Calu3 (cell line): Measurements from ENCODE around the gene ITPKB. TPM values are rescaled to one million over a fixed set of nuclear protein-coding genes. Genes with fewer than 3 reads are reported as not detected.
A peak's percentile ranks its signal among the peaks of the same experiment; 100 is the strongest.

Source experiments
- BruUV-seq: library from RNA; stranded (reverse); fragments of 400-500 nt; replicated peaks from 2 replicates; lab custom pipeline; 2021; lab: Mats Ljungman, UMichigan
- CTCF ChIA-PET: fragments of 300-600 bp; sonication (Branson Sonifier 250); formaldehyde crosslinking; loops from one replicate; lab custom pipeline; 2022; ENCODE audit warnings: antibody characterized with exemption; lab: Charles Lee
- DNase-seq: peaks from one replicate; pipeline ENCODE4 v3.0.0; 2022
- H3K27ac Mint-ChIP-seq: one replicate; pipeline ENCODE4 v1.8.0; 2022; ENCODE audit warnings: mixed read lengths; ENCODE audit not compliant: unreplicated experiment
- H3K27me3 Mint-ChIP-seq: one replicate; pipeline ENCODE4 v1.8.0; 2022; ENCODE audit warnings: mixed read lengths; ENCODE audit not compliant: unreplicated experiment
- H3K36me3 Mint-ChIP-seq: one replicate; pipeline ENCODE4 v1.8.0; 2022; ENCODE audit warnings: mild to moderate bottlenecking, moderate library complexity, mixed read lengths; ENCODE audit not compliant: insufficient read depth, unreplicated experiment
- H3K4me1 Mint-ChIP-seq: one replicate; pipeline ENCODE4 v1.8.0; 2022; ENCODE audit warnings: mild to moderate bottlenecking, low read depth, mixed read lengths; ENCODE audit not compliant: unreplicated experiment
- H3K4me3 Mint-ChIP-seq: one replicate; pipeline ENCODE4 v1.8.0; 2022; ENCODE audit warnings: mild to moderate bottlenecking, low read depth, moderate library complexity, mixed read lengths; ENCODE audit not compliant: unreplicated experiment
- H3K9me3 Mint-ChIP-seq: one replicate; pipeline ENCODE4 v1.8.0; 2022; ENCODE audit warnings: low read depth, mixed read lengths; ENCODE audit not compliant: unreplicated experiment
- intact Hi-C: fragments of 100-400 bp; cut with micrococcal nuclease; formaldehyde crosslinking; loops from one replicate; pipeline ENCODE4 v1.10.0; 2022; ENCODE audit not compliant: unreplicated experiment
- total RNA-seq: library from RNA; stranded (reverse); gene quantifications from 2 replicates; pipeline ENCODE4 v1.2.3, GENCODE V29; 2022
- TF ChIP-seq, protein P1 (sequence below): fragments of 200-600 bp; IDR thresholded peaks from one replicate; pipeline ENCODE4 v1.8.0; 2022; ENCODE audit warnings: antibody characterized with exemption; ENCODE audit not compliant: unreplicated experiment

ITPKB gene
- total RNA-seq, 1 experiment from 2014 or later = 11.8 TPM

GRCh38 chr1:226738421-226738994 is 574 bp downstream of the ITPKB start:
- Mint-ChIP-seq H3K36me3 (peaks cover 21% of the 10 kb centered on the region), H3K27me3 (no peaks in the 10 kb centered on the region), H3K4me1 (no peaks in the 10 kb centered on the region), H3K9me3 (peaks cover 2% of the 10 kb centered on the region), H3K27ac (peak overlapping the region; percentile 20), H3K4me3 (peak overlapping the region; percentile 70)
- intact Hi-C loops = loop anchor here (2.0 kb wide), 1 partner anchor 16 kb away; no protein-coding TSS in a partner anchor
- BruUV-seq = no TSS peak
- DNase-seq = peak; percentile 50
- CTCF ChIA-PET = interaction anchor here (0.6 kb wide), 2 partner anchors 87 to 599 kb away, joined by 6 to 7 read pairs; no protein-coding TSS in a partner anchor
- TF ChIP-seq, protein P1, sequence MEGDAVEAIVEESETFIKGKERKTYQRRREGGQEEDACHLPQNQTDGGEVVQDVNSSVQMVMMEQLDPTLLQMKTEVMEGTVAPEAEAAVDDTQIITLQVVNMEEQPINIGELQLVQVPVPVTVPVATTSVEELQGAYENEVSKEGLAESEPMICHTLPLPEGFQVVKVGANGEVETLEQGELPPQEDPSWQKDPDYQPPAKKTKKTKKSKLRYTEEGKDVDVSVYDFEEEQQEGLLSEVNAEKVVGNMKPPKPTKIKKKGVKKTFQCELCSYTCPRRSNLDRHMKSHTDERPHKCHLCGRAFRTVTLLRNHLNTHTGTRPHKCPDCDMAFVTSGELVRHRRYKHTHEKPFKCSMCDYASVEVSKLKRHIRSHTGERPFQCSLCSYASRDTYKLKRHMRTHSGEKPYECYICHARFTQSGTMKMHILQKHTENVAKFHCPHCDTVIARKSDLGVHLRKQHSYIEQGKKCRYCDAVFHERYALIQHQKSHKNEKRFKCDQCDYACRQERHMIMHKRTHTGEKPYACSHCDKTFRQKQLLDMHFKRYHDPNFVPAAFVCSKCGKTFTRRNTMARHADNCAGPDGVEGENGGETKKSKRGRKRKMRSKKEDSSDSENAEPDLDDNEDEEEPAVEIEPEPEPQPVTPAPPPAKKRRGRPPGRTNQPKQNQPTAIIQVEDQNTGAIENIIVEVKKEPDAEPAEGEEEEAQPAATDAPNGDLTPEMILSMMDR = no peak

- CTCF ChIA-PET = no interaction called here
- Mint-ChIP-seq H3K4me3 (peak overlapping the region; percentile 70), H3K27ac (peak overlapping the region; percentile 20), H3K4me1 (no peaks in the 10 kb centered on the region), H3K27me3 (no peaks in the 10 kb centered on the region), H3K9me3 (no peaks in the 10 kb centered on the region), H3K36me3 (peaks cover 21% of the 10 kb centered on the region)
- TF ChIP-seq, protein P1 = no peak
- peak; percentile 50 for DNase-seq
- no TSS peak for BruUV-seq
- intact Hi-C loops = loop anchor here (2.0 kb wide), 1 partner anchor 15 kb away; no protein-coding TSS in a partner anchor
These were observed 1.2 kb downstream of the ITPKB start for GRCh38 chr1:226737819-226738420.

GRCh38 chr1:226736908-226737818 is 1.9 kb downstream of the ITPKB start:
- intact Hi-C loops = no loop called here
- Mint-ChIP-seq H3K4me1 (no peaks in the 10 kb centered on the region), H3K36me3 (peaks cover 21% of the 10 kb centered on the region), H3K9me3 (no peaks in the 10 kb centered on the region), H3K4me3 (peak overlapping the region; percentile 70), H3K27ac (peak overlapping the region; percentile 20), H3K27me3 (no peaks in the 10 kb centered on the region)
- CTCF ChIA-PET = interaction anchor here (0.5 kb wide), 1 partner anchor 59 kb away, joined by 7 read pairs; no protein-coding TSS in a partner anchor
- no peak for DNase-seq
- TF ChIP-seq, protein P1 = no peak
- BruUV-seq = no TSS peak
